RWPE1 (cell line): Measurements from ENCODE around the gene NCBP1.
A peak's percentile ranks its signal among the peaks of the same experiment; 100 is the strongest.

Source experiments
- CTCF ChIA-PET: fragments of 350-600 bp; sonication (Branson Sonifier 250); formaldehyde crosslinking; extraction: SDS; loops from one replicate; lab custom pipeline; 2021; lab: Yijun Ruan, JAX
- POLR2A ChIA-PET: fragments of 400-600 bp; formaldehyde crosslinking; extraction: SDS; loops from one replicate; lab custom pipeline; 2020; ENCODE audit warnings: antibody characterized with exemption; ENCODE audit not compliant: low non-redundant PET; lab: Yijun Ruan, JAX
- DNase-seq: peaks from one replicate; pipeline ENCODE4 v3.0.0; 2012; ENCODE audit warnings: low spot score
- H3K27ac ChIP-seq: fragments of 450-650 bp; 2 replicates; pipeline ENCODE4 v1.5.1; 2017
- CTCF ChIP-seq: fragments of 450-650 bp; conservative IDR thresholded peaks from 2 replicates; pipeline ENCODE4 v1.5.1; 2017; ENCODE audit warnings: low read depth, mild to moderate bottlenecking

Gene NCBP1

GRCh38 chr9:97672403-97672802, 38.8 kb downstream of the NCBP1 start:
- POLR2A ChIA-PET = no interaction called here
- DNase-seq = no peak
- no peak for TF ChIP-seq CTCF
- H3K27ac ChIP-seq = no peak overlapping the region
- CTCF ChIA-PET = interaction anchor here (0.9 kb wide), 1 partner anchor 9 kb away, joined by 6 read pairs; no protein-coding TSS in a partner anchor

GRCh38 chr9:97673922-97674321, 40.3 kb downstream of the NCBP1 start:
- no peak for DNase-seq
- POLR2A ChIA-PET = no interaction called here
- TF ChIP-seq CTCF = no peak
- CTCF ChIA-PET = no interaction called here
- no peak overlapping the region for H3K27ac ChIP-seq

GRCh38 chr9:97675655-97676054, 42.0 kb downstream of the NCBP1 start:
- DNase-seq = no peak
- CTCF ChIA-PET = interaction anchor here (0.7 to 1.2 kb wide), 2 partner anchors 21 to 52 kb away, joined by 4 to 5 read pairs; no protein-coding TSS in a partner anchor
- POLR2A ChIA-PET = no interaction called here
- no peak for TF ChIP-seq CTCF
- H3K27ac ChIP-seq = no peak overlapping the region

GRCh38 chr9:97682242-97682641, 48.6 kb downstream of the NCBP1 start:
- H3K27ac ChIP-seq = no peak overlapping the region
- CTCF ChIA-PET = interaction anchor here (0.5 to 1.2 kb wide), 3 partner anchors 10 to 215 kb away, joined by 3 to 6 read pairs (median 4); no protein-coding TSS in a partner anchor
- POLR2A ChIA-PET = no interaction called here
- DNase-seq = no peak
- TF ChIP-seq CTCF = no peak

GRCh38 chr9:97688654-97689053, 55.0 kb downstream of the NCBP1 start:
- H3K27ac ChIP-seq = no peak overlapping the region
- TF ChIP-seq CTCF = no peak
- POLR2A ChIA-PET = no interaction called here
- CTCF ChIA-PET = interaction anchor here (0.7 to 1.3 kb wide), 2 partner anchors 9 to 24 kb away, joined by 3 to 4 read pairs; no protein-coding TSS in a partner anchor
- no peak for DNase-seq

GRCh38 chr9:97689401-97690180, 56.0 kb downstream of the NCBP1 start:
- POLR2A ChIA-PET = no interaction called here
- CTCF ChIA-PET = interaction anchor here (0.6 to 0.7 kb wide), 3 partner anchors 74 to 211 kb away, joined by 3 read pairs; no protein-coding TSS in a partner anchor
- H3K27ac ChIP-seq = peak overlapping the region; percentile 50
- TF ChIP-seq CTCF = no peak
- peak; percentile 56 for DNase-seq
